ENCODE data around the gene ZNF385D. TPM values are rescaled to one million over a fixed set of nuclear protein-coding genes. Genes with fewer than 3 reads are reported as not detected.

ZNF385D gene
- total and polyA plus RNA-seq, 2 donors from 2014 or later: 1.4 to 8.9 TPM

DNA sequence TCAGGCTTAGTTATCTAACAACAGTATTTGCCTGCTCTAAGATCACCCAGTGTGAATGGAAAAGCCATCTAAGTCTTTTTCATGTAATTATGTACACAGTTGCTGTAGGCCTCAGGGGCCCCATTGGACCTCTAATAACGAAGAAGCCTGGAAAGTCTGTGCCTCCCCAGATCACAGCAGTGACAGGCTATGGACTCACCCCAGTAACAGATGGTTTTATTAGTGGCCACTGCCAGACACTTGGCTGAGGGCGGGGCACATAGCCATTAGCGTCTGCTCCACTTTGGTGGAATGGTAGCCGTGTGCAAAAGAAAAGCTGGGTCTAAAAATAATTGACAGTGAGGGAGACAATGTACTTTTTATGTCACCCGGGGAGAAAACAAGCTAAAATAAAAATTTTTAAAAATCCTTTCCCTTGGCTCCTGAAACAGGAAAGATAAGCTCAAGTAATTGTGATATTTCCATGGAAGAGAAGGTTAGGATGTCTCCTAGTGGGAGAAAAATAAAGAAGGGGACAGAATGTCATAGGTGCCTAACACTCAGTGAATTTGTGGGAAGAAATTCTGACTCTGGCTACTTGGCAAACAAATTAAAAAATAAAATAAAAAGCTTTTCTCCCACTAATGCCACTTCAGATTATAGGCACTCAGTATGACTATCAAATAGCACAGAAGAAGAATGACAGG is 44.3 kb upstream of the ZNF385D start:
- FAIRE-seq: no peak

GRCh38 chr3:21794291-21794690 is 43.3 kb upstream of the ZNF385D start:
- Histone ChIP-seq H3K27ac (ENCODE audit: low read depth in 2 of 2, low read length in 2 of 2) (no peak overlapping the region), H3K9ac (ENCODE audit: low read length in 3 of 3) (no peak overlapping the region), H3K9me3 (ENCODE audit: control insufficient read depth in 2 of 3, insufficient read depth in 1 of 3, low read length in 3 of 3) (no peaks in the 10 kb centered on the region), H3K27me3 (ENCODE audit: control insufficient read depth, insufficient read depth, low read length) (no peaks in the 10 kb centered on the region), H3K4me3 (ENCODE audit: low read length in 3 of 3) (no peak overlapping the region), H3K36me3 (ENCODE audit: control insufficient read depth in 2 of 3, insufficient read depth in 3 of 3, low read length in 3 of 3) (no peaks in the 10 kb centered on the region), H3K4me1 (ENCODE audit: control insufficient read depth in 2 of 3, insufficient read depth in 2 of 3, low read depth in 1 of 3, low read length in 3 of 3) (no peaks in the 10 kb centered on the region)
- DNase-seq: no peak
- intact Hi-C loops (cut with DNase I): no loop called here
- no peak for FAIRE-seq
- no peak for TF ChIP-seq CTCF (IDR thresholded peaks at IDR 0.05; ENCODE audit: borderline replicate concordance, extremely low read depth, insufficient read depth)

More for the DNA sequence above, 44.3 kb upstream of the ZNF385D start:
- intact Hi-C loops (cut with DNase I): no loop called here
- Histone ChIP-seq H3K4me1 (ENCODE audit: control insufficient read depth in 2 of 3, insufficient read depth in 2 of 3, low read depth in 1 of 3, low read length in 3 of 3) (no peaks in the 10 kb centered on the region), H3K27me3 (ENCODE audit: control insufficient read depth, insufficient read depth, low read length) (no peaks in the 10 kb centered on the region), H3K36me3 (ENCODE audit: control insufficient read depth in 2 of 3, insufficient read depth in 3 of 3, low read length in 3 of 3) (no peaks in the 10 kb centered on the region), H3K9me3 (ENCODE audit: control insufficient read depth in 2 of 3, insufficient read depth in 1 of 3, low read length in 3 of 3) (no peaks in the 10 kb centered on the region), H3K4me3 (ENCODE audit: low read length in 3 of 3) (no peak overlapping the region), H3K27ac (ENCODE audit: low read depth in 2 of 2, low read length in 2 of 2) (no peak overlapping the region), H3K9ac (ENCODE audit: low read length in 3 of 3) (no peak overlapping the region)
- no peak for DNase-seq
- no peak for TF ChIP-seq CTCF (IDR thresholded peaks at IDR 0.05; ENCODE audit: borderline replicate concordance, extremely low read depth, insufficient read depth)

DNA sequence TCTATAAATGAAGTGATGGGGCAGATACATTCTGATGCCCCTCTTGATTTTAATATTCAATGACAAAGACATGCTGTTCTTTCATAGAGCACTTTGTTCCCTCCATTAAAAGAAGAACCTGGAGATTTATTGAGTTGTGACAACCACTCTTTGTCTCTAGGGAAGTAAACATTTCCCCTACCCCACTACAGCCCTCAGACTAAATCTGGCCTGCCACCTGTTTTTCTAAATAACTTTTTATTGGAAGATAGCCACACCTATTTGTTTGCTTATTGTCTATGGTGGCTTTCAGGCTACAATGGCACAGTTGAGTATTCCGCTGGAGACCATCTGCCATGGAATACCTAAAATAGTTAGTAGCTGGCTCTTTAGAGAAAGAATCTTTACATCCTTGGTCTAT is 41.2 kb upstream of the ZNF385D start:
- FAIRE-seq: no peak
- no peaks in the 10 kb centered on the region for H3K36me3 ChIP-seq (ENCODE audit: control insufficient read depth in 2 of 3, insufficient read depth in 3 of 3, low read length in 3 of 3)
- no peaks in the 10 kb centered on the region for H3K4me1 ChIP-seq (ENCODE audit: control insufficient read depth in 2 of 3, insufficient read depth in 2 of 3, low read depth in 1 of 3, low read length in 3 of 3)
- no peak overlapping the region for H3K27ac ChIP-seq (ENCODE audit: low read depth in 2 of 2, low read length in 2 of 2)
- no peak for TF ChIP-seq CTCF (IDR thresholded peaks at IDR 0.05; ENCODE audit: borderline replicate concordance, extremely low read depth, insufficient read depth)
- no peak overlapping the region for H3K9ac ChIP-seq (ENCODE audit: low read length in 3 of 3)
- no peaks in the 10 kb centered on the region for H3K27me3 ChIP-seq (ENCODE audit: control insufficient read depth, insufficient read depth, low read length)
- intact Hi-C loops (cut with DNase I): no loop called here
- H3K4me3 ChIP-seq (ENCODE audit: low read length in 3 of 3): no peak overlapping the region
- no peaks in the 10 kb centered on the region for H3K9me3 ChIP-seq (ENCODE audit: control insufficient read depth in 2 of 3, insufficient read depth in 1 of 3, low read length in 3 of 3)
- no peak for DNase-seq

DNA sequence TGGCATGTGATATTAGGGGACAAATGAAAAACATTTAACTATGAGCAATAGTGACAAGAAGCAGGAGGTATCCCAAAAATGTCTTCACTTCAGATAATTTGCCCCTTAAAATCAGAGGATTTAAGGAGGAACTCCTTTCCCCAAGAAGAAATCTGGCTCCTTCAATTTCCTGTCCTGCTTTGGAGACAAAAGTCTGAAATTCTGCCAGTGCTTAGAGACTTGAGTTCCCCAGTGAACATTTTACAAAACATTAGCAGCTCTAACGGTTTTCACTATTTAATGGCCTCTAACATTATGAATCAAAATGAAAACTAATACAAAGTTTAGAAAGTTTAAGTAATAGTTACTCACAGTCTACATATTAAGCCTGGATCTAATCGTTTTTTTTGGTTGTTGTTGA is 40.3 kb upstream of the ZNF385D start:
- DNase-seq: no peak
- no peak for FAIRE-seq
- Histone ChIP-seq H3K9me3 (ENCODE audit: control insufficient read depth in 2 of 3, insufficient read depth in 1 of 3, low read length in 3 of 3) (no peaks in the 10 kb centered on the region), H3K27ac (ENCODE audit: low read depth in 2 of 2, low read length in 2 of 2) (no peak overlapping the region), H3K36me3 (ENCODE audit: control insufficient read depth in 2 of 3, insufficient read depth in 3 of 3, low read length in 3 of 3) (no peaks in the 10 kb centered on the region), H3K27me3 (ENCODE audit: control insufficient read depth, insufficient read depth, low read length) (no peaks in the 10 kb centered on the region), H3K4me1 (ENCODE audit: control insufficient read depth in 2 of 3, insufficient read depth in 2 of 3, low read depth in 1 of 3, low read length in 3 of 3) (no peaks in the 10 kb centered on the region), H3K9ac (ENCODE audit: low read length in 3 of 3) (no peak overlapping the region), H3K4me3 (ENCODE audit: low read length in 3 of 3) (no peak overlapping the region)
- no peak for TF ChIP-seq CTCF (IDR thresholded peaks at IDR 0.05; ENCODE audit: borderline replicate concordance, extremely low read depth, insufficient read depth)
- intact Hi-C loops (cut with DNase I): no loop called here
